H1 (cell line): ENCODE results near the gene RBBP6. TPM values are rescaled to one million over a fixed set of nuclear protein-coding genes. Genes with fewer than 3 reads are reported as not detected.

Experiments
- CTCF ChIA-PET: fragments of 300-600 bp; sonication (Branson Sonifier 250); formaldehyde crosslinking; loops from one replicate; lab custom pipeline; 2021; ENCODE audit not compliant: partially characterized antibody; lab: Charles Lee
- POLR2A ChIA-PET: fragments of 300-600 bp; sonication (Branson Sonifier 250); formaldehyde crosslinking; loops from one replicate; lab custom pipeline; 2021; ENCODE audit warnings: inconsistent platforms; ENCODE audit not compliant: partially characterized antibody; lab: Charles Lee
- DNase-seq, 2 experiments: peaks; one replicate each; pipeline versions ENCODE4 v3.0.0 to v3.0.0-alpha.2; 2010 to 2022; ENCODE audit warnings: low spot score in 2 of 2, low read depth in 1 of 2, mixed read lengths in 1 of 2
- FAIRE-seq: peaks from 2 replicates; lab custom pipeline; 2011; peaks lifted over from hg19 to GRCh38; lab: Jason Lieb, UNC
- H2AFZ ChIP-seq: 2 replicates; pipeline ENCODE4 v1.8.1; 2012; ENCODE audit warnings: low read length, inconsistent platforms
- H2AK5ac ChIP-seq: 2 replicates; pipeline ENCODE4 v1.6.1; 2013; ENCODE audit warnings: low read depth, low read length
- H2BK120ac ChIP-seq: replicated peaks from 2 replicates; pipeline ENCODE3; 2013; ENCODE audit warnings: low read depth, low read length, inconsistent platforms
- H2BK12ac ChIP-seq: 2 replicates; pipeline ENCODE4 v1.6.1; 2013; ENCODE audit warnings: low read depth, low read length
- H2BK15ac ChIP-seq: 2 replicates; pipeline ENCODE4 v1.6.1; 2013; ENCODE audit warnings: low read length
- H2BK20ac ChIP-seq: 2 replicates; pipeline ENCODE4 v1.6.1; 2013; ENCODE audit warnings: low read length
- H2BK5ac ChIP-seq: 2 replicates; pipeline ENCODE4 v1.6.1; 2013; ENCODE audit warnings: low read depth, low read length
- H3K14ac ChIP-seq: 2 replicates; pipeline ENCODE4 v1.6.1; 2013; ENCODE audit warnings: inconsistent platforms; ENCODE audit not compliant: insufficient read length
- H3K18ac ChIP-seq: 2 replicates; pipeline ENCODE4 v1.6.1; 2013; ENCODE audit warnings: low read length; ENCODE audit errors: extremely low read depth
- H3K23ac ChIP-seq: 2 replicates; pipeline ENCODE4 v1.6.1; 2013; ENCODE audit warnings: inconsistent platforms; ENCODE audit not compliant: insufficient read length
- H3K23me2 ChIP-seq: 2 replicates; pipeline ENCODE4 v1.6.1; 2013; ENCODE audit warnings: low read depth, low read length
- H3K27ac ChIP-seq: 2 replicates; pipeline ENCODE4 v1.6.1; 2011; ENCODE audit warnings: low read depth, low read length, inconsistent platforms
- H3K27me3 ChIP-seq, 4 experiments: replicated peaks in 1 of 4; 1 replicate in 1 of 4; 2 replicates in 3 of 4; pipeline versions ENCODE4 v1.6.1 to v1.8.1; 2011 to 2013; ENCODE audit warnings: low read length in 3 of 4, mild to moderate bottlenecking in 3 of 4, inconsistent platforms in 2 of 4, mixed read lengths in 2 of 4, moderate library complexity in 1 of 4; ENCODE audit not compliant: control insufficient read depth in 3 of 4, insufficient read depth in 3 of 4; ENCODE audit errors: extremely low read depth in 1 of 4
- H3K36me3 ChIP-seq, 4 experiments: 2 replicates each; pipeline versions ENCODE4 v1.6.1 to v1.8.1; 2011 to 2013; ENCODE audit warnings: mild to moderate bottlenecking in 4 of 4, low read length in 3 of 4, moderate library complexity in 2 of 4, control low read depth in 1 of 4, inconsistent platforms in 1 of 4; ENCODE audit not compliant: insufficient read depth in 4 of 4, control insufficient read depth in 2 of 4
- H3K4ac ChIP-seq: replicated peaks from 2 replicates; pipeline ENCODE3; 2013; ENCODE audit warnings: low read length, low read depth, mixed read lengths, inconsistent platforms; ENCODE audit not compliant: insufficient read length
- H3K4me1 ChIP-seq, 4 experiments: replicated peaks in 1 of 4; 1 replicate in 1 of 4; 2 replicates in 3 of 4; pipeline versions ENCODE4 v1.6.1 to v1.8.1; 2011 to 2013; ENCODE audit warnings: low read length in 3 of 4, inconsistent platforms in 2 of 4, mixed read lengths in 1 of 4; ENCODE audit not compliant: insufficient read depth in 4 of 4, control insufficient read depth in 3 of 4
- H3K4me2 ChIP-seq, 2 experiments: 2 replicates each; pipeline versions ENCODE4 v1.6.1 to v1.8.1; 2011 to 2013; ENCODE audit warnings: low read depth in 2 of 2, low read length in 2 of 2, control low read depth in 1 of 2, inconsistent platforms in 1 of 2, mild to moderate bottlenecking in 1 of 2; ENCODE audit not compliant: insufficient read depth in 1 of 2
- H3K4me3 ChIP-seq, 4 experiments: fragments of 200-600, 300-600 bp in 1 of 4; sonication (generic), shearing (Covaris generic), sonication (Bioruptor Twin) in 1 of 4; 2 replicates each; pipeline versions ENCODE4 v1.5.1 to v1.8.1; 2011 to 2016; ENCODE audit warnings: low read length in 4 of 4, low read depth in 3 of 4, control low read depth in 2 of 4, inconsistent platforms in 2 of 4, mild to moderate bottlenecking in 2 of 4, mixed read lengths in 1 of 4, moderate library complexity in 1 of 4; ENCODE audit not compliant: insufficient read depth in 2 of 4; ENCODE audit errors: extremely low read depth in 1 of 4
- H3K56ac ChIP-seq: replicated peaks from 2 replicates; pipeline ENCODE3; 2013; ENCODE audit warnings: low read depth, mild to moderate bottlenecking, mixed read lengths, low read length, inconsistent platforms; ENCODE audit not compliant: insufficient read length
- H3K79me1 ChIP-seq: 2 replicates; pipeline ENCODE4 v1.6.1; 2013; ENCODE audit warnings: low read depth, low read length, control low read depth
- H3K79me2 ChIP-seq, 2 experiments: 2 replicates each; pipeline versions ENCODE4 v1.6.1 to v1.8.1; 2012 to 2013; ENCODE audit warnings: low read length in 2 of 2, mild to moderate bottlenecking in 2 of 2, inconsistent platforms in 1 of 2; ENCODE audit not compliant: insufficient read depth in 2 of 2, control insufficient read depth in 1 of 2
- H3K9ac ChIP-seq, 4 experiments: replicated peaks in 1 of 4; 1 replicate in 1 of 4; 2 replicates in 3 of 4; pipeline versions ENCODE4 v1.6.1 to v1.8.1; 2011 to 2013; ENCODE audit warnings: low read depth in 3 of 4, low read length in 3 of 4, control low read depth in 2 of 4, mild to moderate bottlenecking in 2 of 4, moderate library complexity in 2 of 4, inconsistent platforms in 1 of 4; ENCODE audit errors: extremely low read depth in 1 of 4
- H3K9me3 ChIP-seq, 2 experiments: 2 replicates each; pipeline versions ENCODE4 v1.6.1 to v1.8.1; 2012 to 2013; ENCODE audit warnings: mild to moderate bottlenecking in 2 of 2, moderate library complexity in 2 of 2, control low read depth in 1 of 2, inconsistent platforms in 1 of 2, low read depth in 1 of 2, low read length in 1 of 2, mixed read lengths in 1 of 2; ENCODE audit not compliant: insufficient read depth in 2 of 2
- H4K20me1 ChIP-seq, 2 experiments: replicated peaks in 1 of 2; 2 replicates each; pipeline versions ENCODE3 to v1.8.1; 2011 to 2013; ENCODE audit warnings: inconsistent platforms in 2 of 2, low read length in 2 of 2, mild to moderate bottlenecking in 1 of 2; ENCODE audit not compliant: insufficient read depth in 2 of 2, control insufficient read depth in 1 of 2
- H4K5ac ChIP-seq: 2 replicates; pipeline ENCODE4 v1.6.1; 2013; ENCODE audit warnings: low read length, low read depth, mixed read lengths, inconsistent platforms; ENCODE audit not compliant: insufficient read length
- H4K8ac ChIP-seq: 2 replicates; pipeline ENCODE4 v1.8.0; 2013; ENCODE audit warnings: mild to moderate bottlenecking, moderate library complexity, low read length, inconsistent platforms; ENCODE audit not compliant: insufficient read depth; ENCODE audit errors: extremely low read depth
- H4K91ac ChIP-seq: replicated peaks from 2 replicates; pipeline ENCODE3; 2013; ENCODE audit warnings: low read length, mixed read lengths, inconsistent platforms; ENCODE audit not compliant: insufficient read length
- E2F6 ChIP-seq: IDR thresholded peaks from 2 replicates; pipeline ENCODE4 v1.6.1; 2012; ENCODE audit warnings: inconsistent platforms
- NANOG ChIP-seq: IDR thresholded peaks from 2 replicates; pipeline ENCODE4 v1.6.1; 2011; ENCODE audit warnings: low read length, low read depth, mild to moderate bottlenecking, inconsistent platforms; ENCODE audit not compliant: insufficient read depth, poor library complexity, severe bottlenecking
- SIX5 ChIP-seq: IDR thresholded peaks from 2 replicates; pipeline ENCODE4 v1.6.1; 2011; ENCODE audit warnings: mild to moderate bottlenecking, low read depth, low read length
- SP1 ChIP-seq: IDR thresholded peaks from 2 replicates; pipeline ENCODE4 v1.6.1; 2011; ENCODE audit warnings: low read depth, low read length
- TCF12 ChIP-seq: IDR thresholded peaks from 2 replicates; pipeline ENCODE4 v1.6.1; 2011; ENCODE audit warnings: low read depth, mild to moderate bottlenecking, low read length
- TEAD4 ChIP-seq: IDR thresholded peaks from 2 replicates; pipeline ENCODE4 v1.6.1; 2012; ENCODE audit warnings: low read depth, low read length, inconsistent platforms, mixed read lengths
- polyA plus RNA-seq, 7 experiments: library from polyadenylated mRNA; depleted of rRNA in 3 of 7; stranded (reverse) in 5 of 7; unstranded in 2 of 7; fragments of >200 nt in 5 of 7; fragments of 200-250 nt in 2 of 7; gene quantifications; 1 replicate in 5 of 7; 2 replicates in 1 of 7; 4 replicates in 1 of 7; pipeline versions ENCODE4 v1.2.1 to v1.2.3, GENCODE V29; 2011 to 2013; ENCODE audit warnings: missing spikeins in 2 of 7, mixed read lengths in 2 of 7
- total RNA-seq: library from RNA; stranded (reverse); fragmentation: NEBNext Ultra II Directional; extraction: Animal tissue kit (Norgen Biotek cat#: 25700); gene quantifications from 2 replicates; pipeline ENCODE4 v1.2.1, GENCODE V29; 2021

Gene RBBP6
- total and polyA plus RNA-seq, 2 of the 8 experiments (the other 6 are each of a cell fraction or from before 2014, with no cell fraction given): 22.5 to 54.5 TPM

- Histone ChIP-seq H2AK5ac (no peak overlapping the region), H3K56ac (no peak overlapping the region), H2BK120ac (no peak overlapping the region), H3K18ac (no peak overlapping the region), H2BK5ac (no peak overlapping the region), H4K8ac (no peak overlapping the region), H3K4me2 (no peak overlapping the region), H2BK15ac (no peak overlapping the region), H3K14ac (no peak overlapping the region), H3K4me3 (no peak overlapping the region), H4K91ac (no peak overlapping the region), H3K79me1 (no peaks in the 10 kb centered on the region), H3K9ac (no peak overlapping the region), H3K27ac (no peak overlapping the region), H3K23me2 (no peaks in the 10 kb centered on the region), H3K4me1 (no peaks in the 10 kb centered on the region), H3K9me3 (no peaks in the 10 kb centered on the region), H4K5ac (no peak overlapping the region), H3K4ac (no peak overlapping the region), H2BK12ac (no peak overlapping the region), H2BK20ac (no peak overlapping the region), H3K36me3 (no peaks in the 10 kb centered on the region), H3K79me2 (no peaks in the 10 kb centered on the region), H2AFZ (no peak overlapping the region), H3K23ac (no peak overlapping the region), H4K20me1 (no peaks in the 10 kb centered on the region), H3K27me3 (no peaks in the 10 kb centered on the region)
- no peak for DNase-seq
- CTCF ChIA-PET: interaction anchor here (0.6 to 4.9 kb wide), 2 partner anchors 14 to 211 kb away, joined by 3 to 53 read pairs; no protein-coding TSS in a partner anchor
- no peak for FAIRE-seq
- POLR2A ChIA-PET: no interaction called here
- TF ChIP-seq E2F6 (no peak), SP1 (no peak), NANOG (no peak), TEAD4 (no peak), TCF12 (no peak), SIX5 (no peak)
Observed at GRCh38 chr16:24518498-24518897, 20.9 kb upstream of the RBBP6 start.
